ENCODE data around the gene TMEM218. TPM values are rescaled to one million over a fixed set of nuclear protein-coding genes. Genes with fewer than 3 reads are reported as not detected.
A peak's percentile ranks its signal among the peaks of the same experiment; 100 is the strongest.

The TMEM218 gene
- total RNA-seq, 1 donor: 27.2 TPM

- no peak overlapping the region for H3K4me3 ChIP-seq (ENCODE audit: low read depth, low read length)
- TF ChIP-seq CTCF (IDR thresholded peaks at IDR 0.05; ENCODE audit: insufficient read depth, low read depth, low read length): no peak
- peak; percentile 36 for DNase-seq (ENCODE audit: low read depth)
Observed at GRCh38 chr11:125069796-125070195, 41.6 kb downstream of the TMEM218 start.

- TF ChIP-seq CTCF (IDR thresholded peaks at IDR 0.05; ENCODE audit: insufficient read depth, low read depth, low read length): no peak
- H3K4me3 ChIP-seq (ENCODE audit: low read depth, low read length): no peak overlapping the region
- no peak for DNase-seq (ENCODE audit: low read depth)
Observed at GRCh38 chr11:125069008-125069407, 42.4 kb downstream of the TMEM218 start.

GRCh38 chr11:125068368-125068767, 43.1 kb downstream of the TMEM218 start:
- no peak overlapping the region for H3K4me3 ChIP-seq (ENCODE audit: low read depth, low read length)
- TF ChIP-seq CTCF (IDR thresholded peaks at IDR 0.05; ENCODE audit: insufficient read depth, low read depth, low read length): no peak
- no peak for DNase-seq (ENCODE audit: low read depth)

GRCh38 chr11:125064070-125064469, 47.4 kb downstream of the TMEM218 start:
- H3K4me3 ChIP-seq (ENCODE audit: low read depth, low read length): peak overlapping the region; percentile 62
- DNase-seq (ENCODE audit: low read depth): no peak
- no peak for TF ChIP-seq CTCF (IDR thresholded peaks at IDR 0.05; ENCODE audit: insufficient read depth, low read depth, low read length)

GRCh38 chr11:125063429-125064043, 47.9 kb downstream of the TMEM218 start:
- no peak for TF ChIP-seq CTCF (IDR thresholded peaks at IDR 0.05; ENCODE audit: insufficient read depth, low read depth, low read length)

GRCh38 chr11:125062931-125063428, 48.4 kb downstream of the TMEM218 start, which contains the start of gene SLC37A2:
Gene SLC37A2, plus strand, starts transcription at chr11:125063305. Its CDS starts 63 bp downstream, at chr11:125063368.
- DNase-seq (ENCODE audit: low read depth): peak; percentile 68
- TF ChIP-seq CTCF (IDR thresholded peaks at IDR 0.05; ENCODE audit: insufficient read depth, low read depth, low read length): no peak
- peak within 1 kb of the TSS; percentile 62 for H3K4me3 ChIP-seq (ENCODE audit: low read depth, low read length)

More at GRCh38 chr11:125063429-125064043, 47.9 kb downstream of the TMEM218 start:
- peak overlapping the region; percentile 62 for H3K4me3 ChIP-seq (ENCODE audit: low read depth, low read length)
- DNase-seq (ENCODE audit: low read depth): no peak

Data from fibroblast of villous mesenchyme (primary cell).